Measurements from ENCODE around the gene NUDT4. TPM values are rescaled to one million over a fixed set of nuclear protein-coding genes. Genes with fewer than 3 reads are reported as not detected.

The NUDT4 gene
- total and polyA plus RNA-seq, 2 of the 4 experiments (the other 2 are of a cell fraction) = 23.6 to 25.6 TPM

DNA sequence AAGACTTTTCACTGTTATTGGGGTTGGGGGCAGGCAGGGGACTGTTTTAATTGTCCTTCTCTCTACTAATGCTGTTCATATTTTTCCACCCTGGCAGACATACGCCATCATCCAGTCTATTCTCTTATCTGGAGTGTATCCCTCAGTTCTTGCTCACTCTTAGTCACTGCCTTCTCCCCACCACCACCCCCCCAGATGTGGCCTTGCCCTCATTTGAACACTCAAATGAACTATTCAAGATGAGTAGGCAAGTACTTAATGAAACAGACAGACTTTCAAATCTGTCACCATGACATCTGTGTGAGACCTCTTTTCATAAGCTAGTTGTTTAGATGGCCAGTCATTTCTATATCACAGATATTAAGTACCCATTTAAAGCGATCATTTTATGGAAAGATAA lies 10.1 kb downstream of the NUDT4 start:
- peaks cover 68% of the 10 kb centered on the region for H4K20me1 ChIP-seq (ENCODE audit: insufficient read depth, low read length)
- H3K56ac ChIP-seq (ENCODE audit: extremely low read depth, insufficient read depth, low read length) = no peak overlapping the region
- no peak overlapping the region for H2BK20ac ChIP-seq (ENCODE audit: low read depth, low read length)
- peak overlapping the region; percentile 31 for H2AK9ac ChIP-seq (replicated peaks; ENCODE audit: low read depth, low read length, poor library complexity)
- H4K8ac ChIP-seq (ENCODE audit: low read depth in 2 of 2, low read length in 2 of 2) = peak overlapping the region in 1 of 2 experiments; percentile 42; a peak in 1 of 4 replicates
- H3K9me1 ChIP-seq (ENCODE audit: insufficient read depth, low read length) = peaks cover 13% of the 10 kb centered on the region
- H3K4me2 ChIP-seq (ENCODE audit: low read depth, low read length) = no peak overlapping the region; the same call in 1 of the 2 replicates
- no peak overlapping the region; the same call in 1 of the 2 replicates for H3K14ac ChIP-seq (replicated peaks; ENCODE audit: low read depth, low read length)
- no peak for TF ChIP-seq RAD21 (IDR thresholded peaks at IDR 0.05; ENCODE audit: low read length)
- TF ChIP-seq SMC3 (IDR thresholded peaks at IDR 0.05; ENCODE audit: low read depth, low read length) = no peak
- TF ChIP-seq BHLHE40 (IDR thresholded peaks at IDR 0.05; ENCODE audit: low read depth, low read length) = no peak
- TF ChIP-seq RCOR1 (IDR thresholded peaks at IDR 0.05; ENCODE audit: insufficient replicate concordance, low read length) = no peak
- TF ChIP-seq CEBPB (IDR thresholded peaks at IDR 0.05; ENCODE audit: low read depth, low read length) = no peak
- TF ChIP-seq MXI1 (IDR thresholded peaks at IDR 0.05; ENCODE audit: borderline replicate concordance, low read depth, low read length) = no peak
- TF ChIP-seq MAFK (IDR thresholded peaks at IDR 0.05; ENCODE audit: low read depth, low read length) = 0 out of 2 replicates have a peak, but pooled peaks have one; percentile 40
- peak; percentile 70; the same call in 1 of the 2 replicates for TF ChIP-seq FOS (IDR thresholded peaks at IDR 0.05; ENCODE audit: low read depth, low read length)
- TF ChIP-seq NFE2L2 (IDR thresholded peaks at IDR 0.05; ENCODE audit: low read depth, low read length) = peak; percentile 25; the same call in 1 of the 2 replicates
- in situ Hi-C loops (cut with MboI; ENCODE audit: low sequenced_read_pairs) = no loop called here
- H3K18ac ChIP-seq (ENCODE audit: low read depth, low read length) = no peak overlapping the region
- no peaks in the 10 kb centered on the region for H3K9me3 ChIP-seq (ENCODE audit: control insufficient read depth, insufficient read depth, low read length)
- peaks cover 5 to 63% of the 10 kb centered on the region in 2 experiments; a peak in 3 of 4 replicates for H3K79me1 ChIP-seq (ENCODE audit: low read depth in 1 of 2, low read length in 2 of 2)
- dilution Hi-C loops (cut with HindIII; ENCODE audit: low sequenced_read_pairs, unreplicated experiment) = loop anchor here (25.0 kb wide), 1 partner anchor 400 kb away; no protein-coding TSS in a partner anchor
- DNase-seq (peak; percentile 81), ATAC-seq (ENCODE audit: low read depth) (peak; percentile 77)
- peak overlapping the region; percentile 68 for H2BK5ac ChIP-seq (ENCODE audit: low read depth, low read length, poor library complexity, severe bottlenecking)
- H3K27me3 ChIP-seq (ENCODE audit: control insufficient read depth, insufficient read depth, low read length) = no peaks in the 10 kb centered on the region
- H3K36me3 ChIP-seq (ENCODE audit: control insufficient read depth, insufficient read depth, low read length) = peaks cover 4% of the 10 kb centered on the region; the same call in 1 of the 2 replicates
- H3K4me3 ChIP-seq (ENCODE audit: insufficient read depth, low read depth, low read length) = no peak overlapping the region
- intact Hi-C loops (cut with micrococcal nuclease) = no loop called here
- peaks cover 6% of the 10 kb centered on the region for H3K4me1 ChIP-seq (ENCODE audit: control insufficient read depth, insufficient read depth, low read length)
- POLR2A ChIA-PET (ENCODE audit: unreplicated experiment) = no interaction called here
- no peak overlapping the region for H2BK120ac ChIP-seq (ENCODE audit: low read depth, low read length)
- peak overlapping the region; percentile 52; the same call in 1 of the 2 replicates for H2AK5ac ChIP-seq (ENCODE audit: low read depth, low read length)
- H4K5ac ChIP-seq (ENCODE audit: low read depth, low read length) = no peak overlapping the region
- no peak overlapping the region for H3K23ac ChIP-seq (ENCODE audit: low read depth, low read length)
- no peak overlapping the region for H2AFZ ChIP-seq (replicated peaks; ENCODE audit: low read length, poor library complexity)
- H3K9ac ChIP-seq (ENCODE audit: low read depth, low read length) = no peak overlapping the region
- CTCF ChIA-PET = interaction anchor here (0.5 to 0.9 kb wide), 2 partner anchors 114 to 346 kb away, joined by 3 to 4 read pairs; no protein-coding TSS in a partner anchor
- WGBS, 2 experiments (ENCODE audit: extremely low coverage in 2 of 2, insufficient read length in 1 of 2) = 0% methylated on average over 1 of the region's 2 CpGs; no CpG with 5 or more reads in 1 of the 2 experiments
- no peak overlapping the region for H3K27ac ChIP-seq (ENCODE audit: insufficient read depth, low read length)
- H3K4ac ChIP-seq (ENCODE audit: low read depth, low read length) = 0 out of 2 replicates have a peak overlapping the region, but pooled peaks have one; percentile 33
- BruUV-seq (replicated peaks) = no TSS peak
- no peak overlapping the region for H2BK15ac ChIP-seq (ENCODE audit: low read depth, low read length)
- H4K91ac ChIP-seq (ENCODE audit: insufficient read depth, low read depth, low read length) = no peak overlapping the region

All from IMR-90 (cell line).